K562 (cell line): ENCODE measurements around the gene LINGO3.

Experiments
- ELK1 ChIP-seq: sonication (generic); formaldehyde crosslinking; IDR thresholded peaks from 2 replicates; pipeline ENCODE4 v1.8.1; 2022; ENCODE audit warnings: missing genetic modification reagents
- HCFC1 ChIP-seq: IDR thresholded peaks from 2 replicates; pipeline ENCODE4 v1.6.1; 2012; ENCODE audit warnings: low read depth, low read length, improper control_type of control experiment
- TF ChIP-seq, protein P1 (sequence below): fragments of 250-450 bp; sonication (Bioruptor Pico); IDR thresholded peaks from 2 replicates; pipeline ENCODE4 v1.6.1; 2021; ENCODE audit warnings: mild to moderate bottlenecking

- TF ChIP-seq, protein P1, sequence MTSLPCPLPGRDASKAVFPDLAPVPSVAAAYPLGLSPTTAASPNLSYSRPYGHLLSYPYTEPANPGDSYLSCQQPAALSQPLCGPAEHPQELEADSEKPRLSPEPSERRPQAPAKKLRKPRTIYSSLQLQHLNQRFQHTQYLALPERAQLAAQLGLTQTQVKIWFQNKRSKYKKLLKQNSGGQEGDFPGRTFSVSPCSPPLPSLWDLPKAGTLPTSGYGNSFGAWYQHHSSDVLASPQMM: no peak
- TF ChIP-seq ELK1 (CRISPR knock-in tag) (no peak), HCFC1 (no peak)
Observed at GRCh38 chr19:2290441-2291184, 17.3 kb downstream of the LINGO3 start.
